HG03354 (cell line): ENCODE measurements around the gene AGPAT3.

Source experiments
- ATAC-seq: cut with Tn5 transposase; IDR thresholded peaks from one replicate; pipeline ENCODE4 v1.9.1; 2021; ENCODE audit warnings: mild to moderate bottlenecking; ENCODE audit not compliant: unreplicated experiment, poor library complexity, severe bottlenecking

The AGPAT3 gene

DNA sequence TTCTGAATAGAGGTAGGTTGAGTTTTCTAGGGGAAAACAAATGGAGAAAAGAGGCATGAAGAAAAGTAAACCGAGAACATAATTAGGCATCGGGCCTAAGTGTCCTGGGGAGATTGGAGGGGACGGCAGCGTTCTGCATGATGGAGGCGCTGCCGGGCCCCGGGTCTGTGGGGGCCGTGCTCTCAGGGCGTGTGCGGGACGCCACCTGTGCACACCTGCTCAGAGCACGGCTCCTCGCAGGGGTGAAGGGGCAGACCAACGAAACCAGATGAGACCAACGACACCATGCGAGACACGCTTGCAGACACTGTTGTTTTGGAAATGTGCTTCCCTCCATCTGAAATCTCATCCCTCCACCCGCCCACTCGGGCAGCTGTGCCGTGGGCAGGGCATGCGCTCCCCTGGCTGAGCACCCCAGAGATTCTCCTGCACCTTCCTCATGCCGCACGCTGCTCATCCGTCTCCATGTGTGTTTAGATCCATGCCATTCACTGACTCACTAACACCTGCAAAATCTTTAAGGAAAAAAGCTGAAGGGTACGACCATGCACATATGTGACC, 118.9 kb downstream of the AGPAT3 start:
- no peak for ATAC-seq

DNA sequence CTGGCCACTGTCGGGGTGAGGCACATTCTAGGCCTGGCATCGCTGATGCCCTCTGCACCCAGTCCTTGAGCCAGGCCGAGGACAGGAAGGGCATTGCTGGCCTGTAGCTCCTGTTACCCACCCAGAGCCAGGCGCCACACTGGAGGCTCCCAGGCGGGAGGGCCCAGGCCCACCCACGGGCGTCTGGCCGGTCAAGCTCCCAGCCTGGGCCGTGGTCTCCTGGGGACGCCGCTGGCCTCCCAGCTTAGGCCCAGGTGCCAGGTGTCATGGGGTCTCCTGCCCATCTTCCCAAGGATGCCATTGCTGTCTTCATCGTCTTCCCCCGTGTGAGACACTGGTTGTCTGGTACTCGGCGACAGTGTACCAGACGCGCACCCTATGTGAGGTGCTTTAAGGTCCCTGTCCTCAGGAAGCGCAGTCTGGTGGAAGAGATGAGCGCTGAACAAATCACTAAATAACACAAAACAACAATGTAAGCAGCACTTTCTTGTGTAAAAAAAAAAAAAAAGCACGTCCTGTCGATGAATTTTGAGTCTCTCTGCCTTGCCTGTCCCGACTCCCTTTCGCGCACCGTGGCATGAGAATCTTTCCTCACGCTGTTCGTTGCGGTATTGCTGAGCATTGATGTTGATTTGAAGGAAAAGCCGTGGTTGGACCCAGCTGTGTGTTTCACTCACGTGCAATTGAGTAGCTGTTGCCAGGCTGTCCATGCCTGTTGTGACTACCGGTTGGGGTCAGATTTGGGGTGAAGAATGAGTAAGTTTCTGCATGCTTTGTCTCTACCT, 120.1 kb downstream of the AGPAT3 start:
- ATAC-seq: no peak

DNA sequence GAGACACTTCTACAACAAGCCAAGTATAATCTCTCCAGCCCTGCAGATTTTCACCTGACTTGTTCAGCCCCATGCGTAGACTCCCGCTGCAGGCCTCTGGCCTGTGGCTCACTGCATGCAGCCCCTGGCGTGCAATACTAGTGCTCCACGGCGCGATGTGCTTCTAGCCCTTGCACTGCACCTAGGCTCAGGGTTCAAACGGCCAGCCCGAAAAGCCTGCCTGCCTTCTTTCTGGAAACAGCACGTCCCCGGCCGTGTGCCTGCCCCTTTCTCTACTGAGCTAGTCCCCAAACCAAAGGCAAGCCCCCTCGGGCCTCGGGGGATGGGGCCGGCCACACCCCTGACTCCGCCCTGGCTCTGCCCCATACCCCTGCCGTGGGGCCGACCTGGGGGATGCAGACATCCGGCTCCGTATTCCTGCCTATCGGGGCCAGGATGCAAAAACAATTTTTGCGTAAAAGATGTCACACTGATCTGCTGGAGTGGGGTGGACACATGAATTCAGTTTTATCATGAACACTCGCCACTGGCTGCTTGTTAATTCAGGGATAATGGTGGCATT, 120.7 kb downstream of the AGPAT3 start:
- no peak for ATAC-seq

DNA sequence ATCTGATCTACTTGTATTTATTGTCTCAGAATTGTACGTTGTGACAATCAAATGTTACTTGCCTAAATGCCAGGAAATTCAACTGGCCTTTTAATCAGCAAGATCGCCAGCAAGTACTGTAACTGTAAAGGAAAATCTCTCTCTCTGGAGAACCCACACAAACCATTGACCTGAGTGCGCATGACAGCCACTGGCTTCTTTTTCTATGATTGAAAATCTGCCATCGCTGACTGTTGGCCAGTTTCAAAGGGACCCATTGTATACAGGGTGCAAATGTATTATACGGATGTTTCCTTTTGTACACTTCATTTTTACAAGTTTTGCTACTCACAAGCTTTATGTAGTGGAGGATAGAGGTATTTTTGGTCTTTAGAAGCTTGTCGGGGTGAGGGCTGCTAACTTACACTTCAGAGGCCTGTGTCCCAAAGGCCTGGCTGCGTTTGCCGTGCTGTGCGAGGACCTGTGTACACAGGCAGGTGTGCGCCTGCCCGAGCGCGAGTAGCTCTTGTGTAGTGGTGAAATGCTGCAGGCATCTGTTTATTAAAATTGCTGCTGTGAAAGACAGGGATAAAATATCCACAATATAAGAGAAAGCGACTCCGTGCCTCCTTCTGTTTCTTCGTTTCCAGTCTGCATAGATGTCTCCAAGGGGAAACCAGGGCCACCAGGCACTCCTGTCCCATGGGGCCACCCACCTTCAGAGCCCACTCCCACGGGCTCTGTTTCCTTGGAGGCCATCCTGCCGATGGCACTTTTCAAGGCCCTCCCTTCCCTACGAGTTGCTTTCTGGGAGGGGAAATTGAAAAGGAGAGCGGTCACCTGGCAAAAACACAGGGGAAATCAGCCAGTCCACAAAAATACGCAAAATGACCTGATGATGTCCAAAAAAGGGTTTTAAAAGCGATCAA, 121.8 kb downstream of the AGPAT3 start:
- no peak for ATAC-seq

DNA sequence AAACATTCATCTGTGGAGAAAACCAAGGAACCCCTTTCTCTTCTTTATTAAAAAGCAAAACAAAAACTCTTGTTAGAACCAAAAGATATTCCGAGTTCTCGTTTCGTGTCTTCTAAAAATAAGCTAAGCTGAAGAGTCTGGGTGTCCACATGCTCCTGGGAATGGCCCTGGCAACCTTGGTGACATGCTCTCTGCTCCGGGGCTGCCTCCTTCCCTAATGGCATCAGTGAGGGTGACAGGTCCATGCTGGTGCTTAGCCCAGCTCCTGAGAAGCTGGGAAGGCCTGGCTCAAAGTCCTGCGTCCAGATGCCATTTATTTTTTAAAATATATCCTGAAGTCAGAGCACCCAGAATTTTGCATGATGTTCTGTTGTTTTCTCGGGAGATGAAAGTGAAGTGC, 122.5 kb downstream of the AGPAT3 start:
- ATAC-seq: no peak

DNA sequence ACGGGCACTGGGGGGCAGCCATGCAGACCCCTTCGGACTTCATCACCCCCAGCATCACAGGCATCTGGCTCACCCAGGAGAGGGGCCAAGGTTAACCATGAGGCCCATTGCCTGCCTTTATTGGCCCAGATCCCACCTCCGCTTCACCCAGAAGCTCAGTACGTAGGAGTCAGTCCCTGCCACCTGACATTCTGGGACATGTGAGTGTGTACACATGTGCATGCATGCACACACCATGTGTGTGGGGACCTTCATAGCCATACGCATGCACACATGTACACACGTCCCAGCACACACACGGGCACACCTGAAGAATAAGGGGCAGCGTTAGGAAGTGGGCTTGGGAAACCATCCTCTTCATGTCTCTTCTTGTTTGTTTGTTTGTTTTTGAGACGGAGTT, 123.0 kb downstream of the AGPAT3 start:
- no peak for ATAC-seq

DNA sequence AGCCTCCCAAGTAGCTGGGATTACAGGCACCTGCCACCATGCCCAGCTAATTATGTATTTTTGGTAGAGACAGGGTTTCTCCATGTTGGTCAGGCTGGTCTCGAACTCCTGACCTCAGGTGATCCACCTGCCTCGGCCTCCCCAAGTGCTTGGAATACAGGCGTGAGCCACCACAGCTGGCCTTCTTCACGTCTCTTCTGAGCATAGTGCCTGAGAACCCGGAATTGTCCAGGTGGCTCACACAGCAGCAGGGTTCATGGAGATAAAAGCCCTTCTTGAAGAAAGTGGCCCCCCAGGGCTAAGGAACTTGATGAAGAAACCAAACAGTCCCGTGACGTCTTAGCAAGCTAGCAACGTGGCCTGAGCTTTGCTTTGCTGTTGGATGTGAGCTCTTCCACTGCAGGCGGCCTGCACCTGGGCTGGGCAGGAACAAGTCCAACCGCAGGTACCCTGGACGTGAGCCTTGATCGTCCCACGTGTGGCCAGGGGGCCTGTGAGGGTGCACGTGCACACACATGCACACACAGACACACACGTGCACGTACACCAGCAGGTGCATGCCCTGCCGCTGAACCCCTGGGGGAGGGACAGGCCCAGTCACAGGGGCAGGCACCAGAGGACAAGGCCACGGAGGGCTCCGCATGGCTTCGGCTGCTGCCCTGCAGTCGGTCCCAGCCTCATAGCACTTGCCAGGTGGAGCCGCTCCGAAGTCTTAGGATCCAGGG, 123.6 kb downstream of the AGPAT3 start:
- no peak for ATAC-seq

DNA sequence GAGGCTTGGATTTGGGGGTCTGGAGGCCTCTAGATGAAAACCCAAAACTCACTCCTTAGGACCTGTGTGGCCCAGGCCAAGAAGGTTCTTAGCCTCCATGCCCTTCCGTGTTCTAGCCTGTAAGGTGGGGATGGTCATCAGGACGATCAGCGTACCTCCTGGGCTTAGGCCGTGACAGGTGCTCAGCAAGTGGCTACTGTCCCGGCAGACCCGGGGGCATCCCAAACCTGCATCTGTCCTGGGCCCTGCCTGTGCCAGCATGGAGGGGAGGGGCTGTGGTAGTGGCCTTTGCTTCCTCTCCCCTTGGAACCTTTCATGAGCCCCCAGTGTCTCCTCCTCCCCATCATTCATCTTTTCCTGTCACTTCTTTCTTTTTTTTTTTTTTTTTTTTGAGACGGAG, 124.4 kb downstream of the AGPAT3 start:
- ATAC-seq: no peak

DNA sequence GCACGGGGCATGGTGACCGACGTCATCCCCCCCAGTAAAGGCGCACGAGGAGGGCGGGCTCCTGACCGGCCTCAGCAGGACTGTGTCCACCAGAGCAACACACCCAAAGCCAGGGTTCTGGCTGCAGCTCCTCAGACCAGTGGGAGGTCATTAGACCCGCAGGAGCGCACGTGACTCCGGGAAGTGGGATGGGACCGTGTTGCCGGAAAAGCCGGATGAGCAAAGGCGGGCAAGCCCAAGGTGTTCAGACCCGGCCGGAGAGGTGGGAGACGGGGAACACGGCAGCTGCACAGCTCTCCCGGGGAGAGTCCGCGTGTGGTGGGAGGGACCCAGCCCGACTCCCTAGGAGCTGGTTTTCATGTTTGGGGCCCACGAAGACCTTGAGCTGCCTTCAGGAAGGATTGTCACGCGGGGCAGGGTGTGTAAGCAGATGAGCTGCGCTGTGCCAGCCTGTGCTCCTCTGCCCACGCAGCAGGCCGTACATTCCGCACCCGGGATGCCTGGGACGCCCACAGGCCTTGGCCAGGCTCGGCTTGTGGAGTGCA, 126.5 kb downstream of the AGPAT3 start:
- no peak for ATAC-seq

DNA sequence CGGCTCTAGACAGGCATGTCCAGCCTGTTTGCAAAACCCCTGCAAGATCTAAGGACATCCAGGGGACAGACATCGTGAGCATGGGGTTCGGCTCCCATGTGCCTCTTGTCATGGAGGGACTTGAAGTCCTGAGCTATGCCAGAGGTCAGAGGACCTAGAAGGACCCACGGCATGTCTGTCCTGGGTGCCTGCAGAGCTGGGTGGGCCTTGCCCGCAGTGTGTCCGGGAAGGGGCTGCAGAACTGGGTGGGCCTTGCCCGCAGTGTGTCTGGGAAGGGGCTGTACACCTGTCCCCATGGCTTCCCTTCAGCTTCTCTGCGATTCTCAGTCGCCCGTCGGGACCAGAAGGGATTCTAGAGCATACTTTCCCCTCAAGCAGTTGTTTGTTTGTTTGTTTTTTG, 127.1 kb downstream of the AGPAT3 start:
- no peak for ATAC-seq

DNA sequence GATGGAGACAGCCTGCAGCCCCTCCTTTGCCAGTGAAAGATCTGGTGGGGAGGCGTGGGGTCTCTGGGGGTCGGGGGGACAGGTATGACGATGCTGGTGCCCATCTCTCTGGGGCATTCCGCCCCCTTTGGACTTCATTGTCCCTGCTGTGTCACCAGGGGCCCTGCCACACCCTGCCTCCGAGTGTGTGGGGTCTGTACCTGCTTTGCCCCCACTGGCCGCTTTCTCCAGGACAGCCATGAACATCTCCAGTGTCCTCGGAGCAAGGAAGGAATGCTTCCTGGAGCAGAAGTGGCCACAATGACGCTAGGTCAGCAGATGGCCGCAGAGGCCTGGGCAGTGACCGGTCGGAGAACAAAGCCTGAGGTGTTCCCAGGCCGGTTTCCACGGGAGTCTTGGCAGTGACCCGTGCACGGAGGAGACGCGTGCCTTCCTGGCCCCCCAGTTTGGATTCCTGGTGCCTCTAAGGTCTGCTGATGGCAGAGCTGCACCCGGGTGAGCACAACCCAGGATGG, 128.5 kb downstream of the AGPAT3 start:
- ATAC-seq: no peak

DNA sequence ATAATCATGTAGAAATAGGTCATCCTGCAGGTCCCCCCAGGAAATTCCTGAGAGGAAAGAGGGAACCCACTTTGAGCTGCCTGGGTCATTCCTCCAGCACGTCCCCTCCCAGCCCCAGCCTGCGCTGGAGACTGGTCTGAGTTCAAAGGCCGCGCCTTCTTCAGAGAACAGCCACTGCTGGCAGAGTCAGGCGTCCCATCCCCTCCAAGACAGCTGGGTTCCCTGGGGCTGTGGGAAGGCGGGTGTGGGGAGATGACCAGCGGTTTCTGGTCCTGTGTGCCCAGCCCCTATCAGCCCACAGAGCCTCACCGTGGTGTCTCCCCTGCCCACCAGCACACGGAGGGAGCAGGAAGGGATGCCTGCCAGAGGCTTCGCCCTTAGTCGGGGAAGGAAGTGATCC, 129.1 kb downstream of the AGPAT3 start:
- no peak for ATAC-seq

DNA sequence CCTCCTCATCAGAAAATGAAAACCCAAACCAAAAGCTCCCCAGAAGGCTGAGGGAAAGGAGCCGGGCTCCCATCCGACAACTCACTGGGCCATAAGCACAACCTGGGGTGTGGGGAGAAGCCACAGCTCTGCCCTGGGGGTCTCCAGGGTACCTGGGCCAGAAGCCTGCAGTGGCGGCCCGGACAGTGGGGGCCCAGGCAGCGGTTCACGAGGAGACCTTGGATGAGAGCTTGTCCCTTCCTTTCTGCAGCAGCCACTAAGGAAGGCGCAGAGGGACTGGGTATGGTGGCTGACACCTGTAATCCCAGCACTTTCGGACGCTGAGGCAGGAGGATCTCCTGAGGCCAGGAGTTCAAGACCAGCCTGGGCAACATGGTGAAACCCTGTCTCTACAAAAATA, 129.6 kb downstream of the AGPAT3 start:
- ATAC-seq: no peak

DNA sequence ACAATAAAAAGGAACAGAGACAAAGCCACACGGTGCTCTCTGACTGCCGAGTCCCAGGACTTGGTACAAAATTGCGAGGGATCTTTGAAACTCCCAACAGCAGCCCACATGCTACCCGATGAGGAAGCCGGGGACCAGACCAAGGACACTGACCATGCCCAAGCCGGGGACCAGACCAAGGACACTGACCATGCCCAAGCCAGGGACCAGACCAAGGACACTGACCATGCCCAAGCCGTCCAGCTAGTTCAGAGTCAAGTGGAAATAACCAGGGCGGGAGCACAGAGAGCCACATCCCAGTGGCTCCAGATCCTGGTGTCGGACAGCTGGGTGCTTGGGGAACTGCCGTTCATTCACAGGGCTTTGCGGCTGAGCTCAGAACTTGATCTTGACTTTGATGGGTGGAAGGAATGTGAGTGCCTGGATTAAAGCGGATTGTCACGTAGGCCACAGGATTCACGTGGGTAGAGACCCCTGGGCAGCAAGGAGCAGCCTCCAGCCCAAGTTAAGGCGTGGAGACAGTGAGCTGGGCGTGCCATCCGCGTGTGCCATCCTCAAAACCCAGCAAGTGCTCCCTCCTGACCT, 130.6 kb downstream of the AGPAT3 start:
- no peak for ATAC-seq

DNA sequence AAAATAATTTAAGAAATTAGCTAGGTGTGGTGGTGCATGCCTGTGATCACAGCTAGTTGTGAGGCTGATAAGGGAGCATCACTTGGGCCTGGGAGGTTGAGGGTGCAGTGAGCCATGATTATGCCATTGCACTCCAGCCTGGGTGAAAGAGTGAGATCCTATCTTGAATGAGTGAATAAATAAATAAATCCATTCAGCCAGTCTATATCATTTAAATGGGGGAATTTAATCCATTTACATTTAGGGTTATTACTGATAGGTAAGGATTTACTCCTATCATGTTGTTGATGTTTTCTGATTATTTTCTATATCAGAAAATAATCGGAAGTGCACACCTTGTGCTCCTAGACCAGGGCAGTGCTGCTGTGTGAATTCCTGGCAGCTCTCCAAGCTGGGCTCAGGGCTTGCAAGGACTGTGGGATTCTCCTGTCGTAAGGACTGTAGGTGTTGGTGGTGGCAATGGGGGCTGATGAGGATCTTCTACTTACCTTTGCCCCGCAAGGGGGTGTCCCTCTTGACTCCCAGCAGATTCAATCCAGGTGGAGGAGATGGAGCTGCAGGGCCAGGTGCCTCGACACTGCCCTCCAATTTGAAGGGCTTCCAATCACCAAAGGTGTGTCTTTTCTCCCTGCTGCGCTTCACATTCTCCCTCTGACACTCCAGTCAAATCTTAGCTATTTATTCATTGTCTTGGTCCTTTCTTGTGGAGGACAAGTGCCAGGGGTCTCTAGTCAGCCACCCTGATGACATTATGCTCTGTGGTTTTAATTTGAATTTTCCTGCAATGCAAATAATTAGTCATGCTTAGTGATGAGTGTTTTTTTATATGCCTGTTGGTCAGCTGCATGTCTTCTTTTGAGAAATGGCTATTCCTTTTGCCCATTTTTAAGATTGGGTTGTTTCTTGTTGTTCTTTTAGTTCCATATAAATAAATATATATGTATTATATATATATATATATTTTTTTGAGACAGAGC, 133.0 kb downstream of the AGPAT3 start:
- no peak for ATAC-seq

DNA sequence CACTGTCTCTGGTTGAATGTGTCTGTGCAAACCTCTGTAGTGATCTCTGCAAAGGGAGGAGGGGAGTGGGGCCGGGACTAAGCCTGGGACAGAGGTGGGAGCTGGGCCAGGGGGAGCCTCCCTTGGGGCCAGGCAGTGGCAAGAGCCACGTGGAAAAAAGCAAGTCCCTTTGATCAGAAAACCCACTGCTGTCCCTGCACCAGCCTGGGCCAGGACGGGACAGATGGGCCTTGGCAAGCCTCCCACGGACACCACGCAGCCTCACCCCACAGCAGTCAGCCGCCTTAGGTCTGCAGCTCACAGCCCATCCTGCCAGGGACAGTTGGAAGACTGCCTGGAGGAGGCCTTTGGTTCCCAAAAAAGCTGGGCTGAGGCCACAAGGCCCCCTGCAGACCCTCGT, 135.3 kb downstream of the AGPAT3 start:
- no peak for ATAC-seq

DNA sequence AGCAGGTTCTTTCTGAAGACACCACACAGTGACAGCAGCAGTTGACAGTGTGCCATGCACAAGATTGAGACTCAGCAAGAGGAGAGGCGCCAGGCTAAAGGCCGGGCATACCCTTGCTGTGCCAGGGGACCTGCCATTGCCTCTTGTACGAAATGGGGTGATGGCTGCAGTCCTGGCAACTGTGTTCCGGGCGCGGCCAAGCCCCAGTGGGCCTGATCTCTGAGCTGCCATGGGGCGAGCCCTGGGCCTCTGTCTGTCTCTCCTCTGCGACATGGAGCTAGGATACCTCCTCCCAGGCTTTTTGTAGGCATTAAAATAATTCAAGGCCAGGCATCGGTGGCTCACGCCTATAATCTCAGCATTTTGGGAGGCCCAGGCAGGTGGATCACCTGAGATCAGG, 137.5 kb downstream of the AGPAT3 start:
- no peak for ATAC-seq
